Measurements from ENCODE around the gene CACNA2D3.

DNA sequence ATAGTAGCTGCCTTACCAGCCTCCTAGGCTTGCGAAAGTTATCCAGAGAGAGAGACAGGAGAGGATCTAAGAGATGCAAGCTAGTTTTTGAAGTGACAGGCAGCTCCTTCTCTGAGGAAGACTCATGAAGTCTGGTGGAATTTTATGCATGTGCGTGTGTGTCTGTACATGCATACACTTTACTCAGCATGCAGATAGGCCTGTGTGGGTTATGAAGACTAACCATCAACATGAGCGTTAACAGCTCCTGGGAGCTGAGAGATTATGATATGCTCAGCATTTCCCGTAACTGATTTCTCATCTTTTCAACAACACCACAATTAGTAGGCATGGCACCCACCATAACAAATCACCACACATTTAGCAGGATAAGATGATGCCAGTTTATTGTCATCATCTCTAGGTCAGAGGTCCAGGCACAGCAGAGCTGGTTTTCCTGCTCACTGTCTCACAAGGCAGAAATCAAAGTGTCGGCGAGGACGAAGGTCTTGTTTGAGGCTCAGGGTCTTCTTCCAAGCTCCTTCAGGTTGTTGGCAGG is 239.5 kb downstream of the CACNA2D3 start:
- TF ChIP-seq EZH2phosphoT487 (IDR thresholded peaks at IDR 0.05; ENCODE audit: insufficient read depth, low read depth), result no peak
- no peak for TF ChIP-seq EZH2 (IDR thresholded peaks at IDR 0.05; ENCODE audit: insufficient read depth, poor library complexity, severe bottlenecking)
